ENCODE data around the gene CHMP4A. TPM values are rescaled to one million over a fixed set of nuclear protein-coding genes. Genes with fewer than 3 reads are reported as not detected.

CHMP4A gene
- 10 to 100 TPM; 43.5 to 50.7 (median 49.8) TPM for polyA plus RNA-seq (ENCODE audit: insufficient read length in 4 of 4)

- DNase-seq (ENCODE audit: low read depth in 4 of 4, low spot score in 3 of 4), result peak; percentile 90 to 94 (median 92)
These were observed at the start of gene CHMP4A for GRCh38 chr14:24212924-24213865. Gene CHMP4A (minus strand): TSS chr14:24213488. CDS start chr14:24213439, 49 bp downstream.

- DNase-seq (ENCODE audit: low read depth in 4 of 4, low spot score in 3 of 4), result no peak
These were observed 48.7 kb upstream of the CHMP4A start for GRCh38 chr14:24261969-24262327.

- no peak for DNase-seq (ENCODE audit: low read depth in 4 of 4, low spot score in 3 of 4)
These were observed 48.1 kb upstream of the CHMP4A start for GRCh38 chr14:24261256-24261968.

GRCh38 chr14:24260780-24261157 lies 47.5 kb upstream of the CHMP4A start:
- no peak for DNase-seq (ENCODE audit: low read depth in 4 of 4, low spot score in 3 of 4)

GRCh38 chr14:24260026-24260779 lies 46.9 kb upstream of the CHMP4A start:
- DNase-seq (ENCODE audit: low read depth in 4 of 4, low spot score in 3 of 4), result no peak

- DNase-seq (ENCODE audit: low read depth in 4 of 4, low spot score in 3 of 4), result no peak
These were observed 46.2 kb upstream of the CHMP4A start for GRCh38 chr14:24259282-24260025.

- no peak for DNase-seq (ENCODE audit: low read depth in 4 of 4, low spot score in 3 of 4)
These were observed 45.4 kb upstream of the CHMP4A start for GRCh38 chr14:24258548-24259265.

- no peak for DNase-seq (ENCODE audit: low read depth in 4 of 4, low spot score in 3 of 4)
These were observed 44.8 kb upstream of the CHMP4A start for GRCh38 chr14:24258119-24258518.

GRCh38 chr14:24256960-24257359 lies 43.7 kb upstream of the CHMP4A start:
- DNase-seq (ENCODE audit: low read depth in 4 of 4, low spot score in 3 of 4), result no peak

GRCh38 chr14:24255931-24256711 lies 42.8 kb upstream of the CHMP4A start:
- DNase-seq (ENCODE audit: low read depth in 4 of 4, low spot score in 3 of 4), result no peak

GRCh38 chr14:24255438-24255837 lies 42.1 kb upstream of the CHMP4A start:
- DNase-seq (ENCODE audit: low read depth in 4 of 4, low spot score in 3 of 4), result no peak

- DNase-seq (ENCODE audit: low read depth in 4 of 4, low spot score in 3 of 4), result no peak
These were observed 41.5 kb upstream of the CHMP4A start for GRCh38 chr14:24254630-24255392.

- DNase-seq (ENCODE audit: low read depth in 4 of 4, low spot score in 3 of 4), result no peak
These were observed 40.6 kb upstream of the CHMP4A start for GRCh38 chr14:24253936-24254335.

GRCh38 chr14:24252289-24253124 lies 39.2 kb upstream of the CHMP4A start:
- no peak for DNase-seq (ENCODE audit: low read depth in 4 of 4, low spot score in 3 of 4)

- DNase-seq (ENCODE audit: low read depth in 4 of 4, low spot score in 3 of 4), result no peak
These were observed 38.6 kb upstream of the CHMP4A start for GRCh38 chr14:24251880-24252288.

- no peak for DNase-seq (ENCODE audit: low read depth in 4 of 4, low spot score in 3 of 4)
These were observed 37.1 kb upstream of the CHMP4A start for GRCh38 chr14:24250354-24250753.
